SU-DHL-6 (cell line): ENCODE data around the gene ZNF805.

Experiments used
- CTCF ChIP-seq: fragments of 200-600 bp; sonication (generic); IDR thresholded peaks from one replicate; pipeline ENCODE4 v1.5.1; 2017; ENCODE audit warnings: antibody characterized with exemption, mild to moderate bottlenecking, low read length, moderate library complexity; ENCODE audit not compliant: insufficient read depth, poor library complexity, severe bottlenecking
- EZH2phosphoT487 ChIP-seq: fragments of 200-600 bp; sonication (generic), shearing (Covaris generic); conservative IDR thresholded peaks from 2 replicates; pipeline ENCODE4 v1.6.1; 2018; ENCODE audit warnings: mild to moderate bottlenecking, antibody characterized with exemption, low read length, moderate library complexity, mixed read lengths

GRCh38 chr19:57245959-57246358 is 5.5 kb downstream of the ZNF805 start:
- no peak for TF ChIP-seq CTCF
- TF ChIP-seq EZH2phosphoT487: no peak
